GM10266 (cell line): ENCODE results near the gene DPH5.

ENCODE experiments used
- DNase-seq: peaks from one replicate; pipeline ENCODE4 v3.0.0; 2012; ENCODE audit errors: extremely low spot score
- CTCF ChIP-seq: IDR thresholded peaks from 2 replicates; pipeline ENCODE4 v1.5.1; 2012; ENCODE audit warnings: mild to moderate bottlenecking, low read depth; ENCODE audit not compliant: control insufficient read depth, insufficient read depth; ENCODE audit errors: missing control alignments

The DPH5 gene

DNA sequence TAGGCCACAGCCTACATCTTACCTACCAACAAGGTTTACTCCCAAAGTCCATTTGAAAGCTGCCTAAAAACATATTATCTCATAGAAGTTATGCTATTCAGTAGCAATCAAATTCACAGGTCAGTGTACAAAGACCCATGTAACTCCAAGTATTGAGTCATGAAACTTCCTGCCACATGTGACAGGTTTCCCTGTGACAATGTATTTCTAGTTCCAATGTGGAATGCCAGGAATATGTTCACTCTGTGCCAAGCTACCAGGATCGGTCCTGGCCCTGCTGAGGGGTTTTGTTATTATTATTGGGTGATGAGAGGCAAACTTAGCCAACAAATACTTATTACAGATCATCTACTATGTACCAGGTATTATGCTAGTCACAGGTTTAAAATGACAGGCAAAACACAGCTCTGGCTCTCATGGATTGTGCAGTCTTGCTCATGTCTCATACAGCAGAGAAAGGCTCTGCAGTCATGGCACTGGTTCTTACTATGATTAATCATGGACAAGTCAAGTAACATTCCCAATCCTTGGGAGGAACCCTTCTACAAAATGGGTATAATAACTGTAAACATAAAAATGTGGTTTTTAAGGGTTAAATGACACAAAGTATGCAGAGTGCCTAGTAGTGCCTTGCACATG, 22.5 kb downstream of the DPH5 start:
- no peak for TF ChIP-seq CTCF

DNA sequence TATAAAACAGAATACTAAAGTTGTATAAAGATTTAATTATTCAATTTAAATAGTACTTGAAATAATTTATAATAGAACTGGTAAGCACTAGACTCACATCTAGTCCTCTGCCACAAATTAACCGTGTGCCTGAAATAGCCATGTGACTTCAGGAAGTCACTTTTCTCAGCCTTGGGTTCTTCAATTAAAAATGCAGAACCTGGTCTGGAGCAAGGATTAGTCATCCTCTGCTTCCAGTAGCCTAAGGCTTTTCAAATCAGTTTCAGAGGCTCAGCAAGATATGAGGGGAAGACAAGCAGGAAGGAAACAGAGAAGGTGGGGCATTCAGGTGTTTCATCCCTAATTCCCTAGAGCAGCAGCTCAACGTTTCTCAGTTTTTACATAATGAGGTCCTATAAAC, 23.0 kb downstream of the DPH5 start:
- no peak for TF ChIP-seq CTCF
- DNase-seq = no peak

More for the DNA sequence above, 22.5 kb downstream of the DPH5 start:
- DNase-seq = no peak

DNA sequence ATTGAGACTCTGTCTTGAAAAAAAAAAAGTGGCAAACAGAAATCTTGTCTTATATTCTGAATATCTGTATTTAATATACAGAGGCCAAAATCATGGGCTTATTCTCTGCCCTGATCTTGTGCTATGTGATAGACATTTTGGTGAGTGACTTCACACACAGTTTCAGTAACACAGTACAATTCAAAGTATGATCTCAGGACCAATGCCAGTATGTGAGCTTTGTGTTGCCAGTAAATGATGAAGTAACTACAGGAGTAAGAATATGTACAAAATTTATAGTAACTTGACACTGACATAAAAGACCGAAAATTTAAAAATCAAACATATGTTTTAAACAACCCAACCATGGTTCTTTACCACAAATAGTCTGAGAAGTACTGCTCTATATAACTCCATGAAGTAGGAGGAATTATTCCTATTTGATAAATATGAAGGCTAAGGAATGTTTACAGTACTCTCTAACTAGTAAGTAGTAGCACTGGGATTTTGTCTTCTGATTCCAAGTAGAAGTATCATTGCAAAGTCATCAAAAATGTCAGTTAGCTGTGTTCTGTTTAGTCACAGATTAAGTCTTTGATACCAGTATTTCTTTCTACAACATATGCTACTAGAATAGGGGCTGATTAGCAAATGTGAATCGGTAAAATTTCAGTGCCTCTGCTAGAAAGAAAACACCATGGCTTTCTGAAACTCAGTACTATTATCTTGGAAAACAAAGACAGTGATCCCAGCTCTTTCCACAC, 25.3 kb downstream of the DPH5 start:
- TF ChIP-seq CTCF = no peak
- DNase-seq = no peak

DNA sequence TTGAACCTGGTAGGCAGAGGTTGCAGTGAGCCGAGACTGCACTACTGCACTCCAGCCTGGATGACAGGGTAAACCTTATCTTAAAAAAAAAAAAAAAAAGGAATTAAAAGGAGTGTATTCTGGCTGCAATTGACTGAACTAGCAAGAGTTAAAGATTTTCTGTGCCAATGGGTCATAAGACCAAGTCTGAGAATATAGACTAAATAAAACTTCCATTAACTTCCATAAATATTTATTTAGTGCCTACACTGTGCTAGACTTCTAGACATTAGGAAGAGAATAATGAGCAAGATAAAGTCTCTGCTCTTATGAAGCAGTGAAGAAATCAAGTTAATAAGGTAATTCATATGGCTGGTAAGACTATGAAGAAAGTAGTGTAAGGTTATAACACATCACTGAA, 27.2 kb downstream of the DPH5 start:
- no peak for TF ChIP-seq CTCF
- DNase-seq = no peak

- no peak for DNase-seq
- no peak for TF ChIP-seq CTCF
Measured at GRCh38 chr1:100995198-100995988, 30.2 kb downstream of the DPH5 start.

DNA sequence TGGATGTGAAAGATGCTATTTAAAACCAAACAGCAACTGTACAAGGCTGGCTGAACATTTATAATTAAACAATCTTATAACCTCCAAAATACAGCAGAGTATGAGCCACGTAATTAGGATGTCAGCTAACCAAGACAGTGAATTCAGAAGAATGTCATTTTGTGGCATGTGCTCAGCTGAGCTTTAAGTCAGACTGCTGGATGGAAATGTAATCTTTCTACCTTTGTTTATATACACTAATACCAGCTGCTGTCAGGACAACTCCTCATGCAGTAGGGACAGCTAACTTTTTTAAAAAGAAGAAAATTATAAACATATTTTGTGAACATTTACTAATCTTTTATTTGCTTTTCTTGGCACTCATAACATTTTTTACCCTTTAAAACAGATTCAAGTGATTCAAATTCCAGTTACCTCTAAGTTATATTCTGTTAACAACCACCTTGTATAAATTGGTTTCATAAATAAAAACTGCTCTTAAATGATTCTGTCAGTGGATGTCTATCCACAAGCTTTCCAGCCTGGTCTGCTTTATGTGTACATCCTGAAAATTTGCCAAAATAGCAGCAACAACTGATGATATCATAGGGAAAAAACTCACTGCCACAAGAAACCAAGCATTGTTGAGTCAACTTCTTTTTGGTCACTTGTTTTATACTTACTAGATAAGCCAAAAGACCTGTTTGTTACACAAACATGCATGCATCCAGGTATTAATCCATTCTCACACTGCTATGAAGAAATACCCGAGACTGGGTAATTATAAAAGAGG, 36.1 kb downstream of the DPH5 start:
- DNase-seq = no peak

More for the DNA sequence above, 36.1 kb downstream of the DPH5 start:
- no peak for TF ChIP-seq CTCF
